ENCODE measurements around the gene RNU5D-1. TPM values are rescaled to one million over a fixed set of nuclear protein-coding genes. Genes with fewer than 3 reads are reported as not detected.

Gene RNU5D-1
- total and polyA plus RNA-seq, 2 of the 13 experiments (the other 11 are each of a cell fraction or from before 2014, with no cell fraction given): 165 TPM; not detected in 1

- TF ChIP-seq, protein P1, sequence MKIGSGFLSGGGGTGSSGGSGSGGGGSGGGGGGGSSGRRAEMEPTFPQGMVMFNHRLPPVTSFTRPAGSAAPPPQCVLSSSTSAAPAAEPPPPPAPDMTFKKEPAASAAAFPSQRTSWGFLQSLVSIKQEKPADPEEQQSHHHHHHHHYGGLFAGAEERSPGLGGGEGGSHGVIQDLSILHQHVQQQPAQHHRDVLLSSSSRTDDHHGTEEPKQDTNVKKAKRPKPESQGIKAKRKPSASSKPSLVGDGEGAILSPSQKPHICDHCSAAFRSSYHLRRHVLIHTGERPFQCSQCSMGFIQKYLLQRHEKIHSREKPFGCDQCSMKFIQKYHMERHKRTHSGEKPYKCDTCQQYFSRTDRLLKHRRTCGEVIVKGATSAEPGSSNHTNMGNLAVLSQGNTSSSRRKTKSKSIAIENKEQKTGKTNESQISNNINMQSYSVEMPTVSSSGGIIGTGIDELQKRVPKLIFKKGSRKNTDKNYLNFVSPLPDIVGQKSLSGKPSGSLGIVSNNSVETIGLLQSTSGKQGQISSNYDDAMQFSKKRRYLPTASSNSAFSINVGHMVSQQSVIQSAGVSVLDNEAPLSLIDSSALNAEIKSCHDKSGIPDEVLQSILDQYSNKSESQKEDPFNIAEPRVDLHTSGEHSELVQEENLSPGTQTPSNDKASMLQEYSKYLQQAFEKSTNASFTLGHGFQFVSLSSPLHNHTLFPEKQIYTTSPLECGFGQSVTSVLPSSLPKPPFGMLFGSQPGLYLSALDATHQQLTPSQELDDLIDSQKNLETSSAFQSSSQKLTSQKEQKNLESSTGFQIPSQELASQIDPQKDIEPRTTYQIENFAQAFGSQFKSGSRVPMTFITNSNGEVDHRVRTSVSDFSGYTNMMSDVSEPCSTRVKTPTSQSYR (CRISPR knock-in tag; IDR thresholded peaks at IDR 0.05; ENCODE audit: borderline replicate concordance): 0 out of 2 replicates have a peak, but pooled peaks have one; percentile 3
- TF ChIP-seq, protein P2, sequence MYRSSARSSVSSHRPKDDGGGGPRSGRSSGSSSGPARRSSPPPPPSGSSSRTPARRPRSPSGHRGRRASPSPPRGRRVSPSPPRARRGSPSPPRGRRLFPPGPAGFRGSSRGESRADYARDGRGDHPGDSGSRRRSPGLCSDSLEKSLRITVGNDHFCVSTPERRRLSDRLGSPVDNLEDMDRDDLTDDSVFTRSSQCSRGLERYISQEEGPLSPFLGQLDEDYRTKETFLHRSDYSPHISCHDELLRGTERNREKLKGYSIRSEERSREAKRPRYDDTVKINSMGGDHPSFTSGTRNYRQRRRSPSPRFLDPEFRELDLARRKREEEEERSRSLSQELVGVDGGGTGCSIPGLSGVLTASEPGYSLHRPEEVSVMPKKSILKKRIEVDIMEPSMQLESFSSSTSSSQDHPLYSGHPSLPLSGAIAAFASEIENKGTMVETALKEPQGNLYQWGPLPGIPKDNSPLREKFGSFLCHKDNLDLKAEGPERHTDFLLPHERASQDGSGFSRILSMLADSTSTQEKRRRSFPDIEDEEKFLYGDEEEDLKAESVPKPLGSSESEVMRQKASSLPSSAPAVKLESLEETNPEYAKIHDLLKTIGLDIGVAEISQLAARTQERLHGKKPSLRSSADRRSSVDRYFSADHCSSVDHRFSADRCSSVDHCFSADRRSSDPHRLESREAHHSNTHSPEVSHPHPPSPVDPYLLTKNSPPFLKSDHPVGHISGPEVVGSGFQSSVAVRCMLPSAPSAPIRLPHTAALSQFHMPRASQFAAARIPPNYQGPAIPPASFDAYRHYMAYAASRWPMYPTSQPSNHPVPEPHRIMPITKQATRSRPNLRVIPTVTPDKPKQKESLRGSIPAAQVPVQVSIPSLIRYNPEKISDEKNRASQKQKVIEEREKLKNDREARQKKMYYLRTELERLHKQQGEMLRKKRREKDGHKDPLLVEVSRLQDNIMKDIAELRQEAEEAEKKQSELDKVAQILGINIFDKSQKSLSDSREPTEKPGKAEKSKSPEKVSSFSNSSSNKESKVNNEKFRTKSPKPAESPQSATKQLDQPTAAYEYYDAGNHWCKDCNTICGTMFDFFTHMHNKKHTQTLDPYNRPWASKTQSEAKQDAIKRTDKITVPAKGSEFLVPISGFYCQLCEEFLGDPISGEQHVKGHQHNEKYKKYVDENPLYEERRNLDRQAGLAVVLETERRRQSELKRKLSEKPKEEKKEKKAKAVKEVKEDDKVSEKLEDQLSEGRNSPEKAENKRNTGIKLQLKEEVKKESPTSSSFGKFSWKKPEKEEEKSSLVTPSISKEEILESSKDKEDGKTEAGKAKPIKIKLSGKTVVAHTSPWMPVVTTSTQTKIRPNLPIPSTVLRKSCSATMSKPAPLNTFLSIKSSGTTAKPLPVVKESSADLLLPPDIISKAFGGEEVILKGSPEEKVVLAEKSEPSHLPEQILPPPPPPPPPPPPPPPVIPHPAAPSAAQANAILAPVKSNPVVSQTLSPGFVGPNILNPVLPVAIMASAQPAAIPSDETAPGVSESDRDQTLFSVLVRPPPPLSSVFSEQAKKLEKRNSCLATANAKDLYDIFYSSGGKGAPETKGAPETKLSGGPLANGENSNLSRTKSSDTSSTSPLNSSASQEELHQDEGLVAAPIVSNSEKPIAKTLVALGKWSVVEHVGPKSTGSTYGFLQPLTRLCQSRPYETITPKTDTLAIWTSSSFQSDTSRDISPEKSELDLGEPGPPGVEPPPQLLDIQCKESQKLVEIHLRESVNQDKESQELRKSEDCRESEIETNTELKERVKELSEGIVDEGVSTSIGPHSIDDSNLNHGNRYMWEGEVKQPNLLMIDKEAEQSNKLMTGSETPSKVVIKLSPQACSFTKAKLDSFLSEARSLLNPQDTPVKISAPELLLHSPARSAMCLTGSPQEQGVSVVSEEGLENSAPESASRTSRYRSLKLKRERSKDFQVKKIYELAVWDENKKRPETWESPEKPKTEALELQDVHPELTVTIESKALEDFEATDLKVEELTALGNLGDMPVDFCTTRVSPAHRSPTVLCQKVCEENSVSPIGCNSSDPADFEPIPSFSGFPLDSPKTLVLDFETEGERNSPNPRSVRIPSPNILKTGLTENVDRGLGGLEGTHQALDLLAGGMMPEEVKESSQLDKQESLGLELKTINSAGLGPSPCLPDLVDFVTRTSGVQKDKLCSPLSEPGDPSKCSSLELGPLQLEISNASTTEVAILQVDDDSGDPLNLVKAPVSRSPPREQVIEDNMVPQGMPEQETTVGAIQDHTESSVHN (CRISPR knock-in tag; IDR thresholded peaks at IDR 0.05): no peak
- TF ChIP-seq ZMYM4 (CRISPR knock-in tag; IDR thresholded peaks at IDR 0.05): peak; percentile 78
- TF ChIP-seq CENPT (CRISPR knock-in tag; IDR thresholded peaks at IDR 0.05; ENCODE audit: low read depth): no peak
- no peak for TF ChIP-seq ZNF234 (CRISPR knock-in tag; conservative IDR thresholded peaks at IDR 0.05)
- TF ChIP-seq ZBTB39 (CRISPR knock-in tag; IDR thresholded peaks at IDR 0.05): 0 out of 2 replicates have a peak, but pooled peaks have one; percentile 62
- TF ChIP-seq, protein P3, sequence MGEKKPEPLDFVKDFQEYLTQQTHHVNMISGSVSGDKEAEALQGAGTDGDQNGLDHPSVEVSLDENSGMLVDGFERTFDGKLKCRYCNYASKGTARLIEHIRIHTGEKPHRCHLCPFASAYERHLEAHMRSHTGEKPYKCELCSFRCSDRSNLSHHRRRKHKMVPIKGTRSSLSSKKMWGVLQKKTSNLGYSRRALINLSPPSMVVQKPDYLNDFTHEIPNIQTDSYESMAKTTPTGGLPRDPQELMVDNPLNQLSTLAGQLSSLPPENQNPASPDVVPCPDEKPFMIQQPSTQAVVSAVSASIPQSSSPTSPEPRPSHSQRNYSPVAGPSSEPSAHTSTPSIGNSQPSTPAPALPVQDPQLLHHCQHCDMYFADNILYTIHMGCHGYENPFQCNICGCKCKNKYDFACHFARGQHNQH (CRISPR knock-in tag; IDR thresholded peaks at IDR 0.05): peak; percentile 68; the same call in 1 of the 2 replicates
- TF ChIP-seq, protein P4, sequence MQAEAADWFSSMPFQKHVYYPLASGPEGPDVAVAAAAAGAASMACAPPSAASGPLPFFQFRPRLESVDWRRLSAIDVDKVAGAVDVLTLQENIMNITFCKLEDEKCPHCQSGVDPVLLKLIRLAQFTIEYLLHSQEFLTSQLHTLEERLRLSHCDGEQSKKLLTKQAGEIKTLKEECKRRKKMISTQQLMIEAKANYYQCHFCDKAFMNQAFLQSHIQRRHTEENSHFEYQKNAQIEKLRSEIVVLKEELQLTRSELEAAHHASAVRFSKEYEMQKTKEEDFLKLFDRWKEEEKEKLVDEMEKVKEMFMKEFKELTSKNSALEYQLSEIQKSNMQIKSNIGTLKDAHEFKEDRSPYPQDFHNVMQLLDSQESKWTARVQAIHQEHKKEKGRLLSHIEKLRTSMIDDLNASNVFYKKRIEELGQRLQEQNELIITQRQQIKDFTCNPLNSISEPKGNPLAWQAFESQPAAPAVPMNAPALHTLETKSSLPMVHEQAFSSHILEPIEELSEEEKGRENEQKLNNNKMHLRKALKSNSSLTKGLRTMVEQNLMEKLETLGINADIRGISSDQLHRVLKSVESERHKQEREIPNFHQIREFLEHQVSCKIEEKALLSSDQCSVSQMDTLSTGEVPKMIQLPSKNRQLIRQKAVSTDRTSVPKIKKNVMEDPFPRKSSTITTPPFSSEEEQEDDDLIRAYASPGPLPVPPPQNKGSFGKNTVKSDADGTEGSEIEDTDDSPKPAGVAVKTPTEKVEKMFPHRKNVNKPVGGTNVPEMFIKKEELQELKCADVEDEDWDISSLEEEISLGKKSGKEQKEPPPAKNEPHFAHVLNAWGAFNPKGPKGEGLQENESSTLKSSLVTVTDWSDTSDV (CRISPR knock-in tag; IDR thresholded peaks at IDR 0.05): no peak
- peak; percentile 65; the same call in 1 of the 2 replicates for TF ChIP-seq SPEN (CRISPR knock-in tag; IDR thresholded peaks at IDR 0.05; ENCODE audit: low read depth)
Measured at GRCh38 chr1:44730741-44731512, at the start of gene RNU5D-1 (continued).

Measured in HepG2 (cell line).